ENCODE data around the gene STXBP6. TPM values are rescaled to one million over a fixed set of nuclear protein-coding genes. Genes with fewer than 3 reads are reported as not detected.

The STXBP6 gene
- total and polyA plus RNA-seq, 2 of the 13 experiments (the other 11 are each of a cell fraction or from before 2014, with no cell fraction given), result 35.3 to 42.8 TPM

- no peak for TF ChIP-seq PBX3 (CRISPR knock-in tag; IDR thresholded peaks at IDR 0.05; ENCODE audit: borderline replicate concordance)
- TF ChIP-seq ATF7 (IDR thresholded peaks at IDR 0.05), result peak; percentile 74
- TF ChIP-seq ATF7 (CRISPR knock-in tag; IDR thresholded peaks at IDR 0.05), result no peak; the same call in 1 of the 2 replicates
- no peak for TF ChIP-seq ZNF407 (CRISPR knock-in tag; IDR thresholded peaks at IDR 0.05; ENCODE audit: not compliant biosample characterization)
- TF ChIP-seq CHD4 (IDR thresholded peaks at IDR 0.05; ENCODE audit: borderline replicate concordance, low read length), result peak; percentile 25; the same call in 1 of the 2 replicates
- TF ChIP-seq ZSCAN29 (CRISPR knock-in tag; conservative IDR thresholded peaks at IDR 0.05), result peak; percentile 69; the same call in 1 of the 2 replicates
- no peak for TF ChIP-seq CENPX (CRISPR knock-in tag; IDR thresholded peaks at IDR 0.05)
- no peak for TF ChIP-seq ATF5 (CRISPR knock-in tag; IDR thresholded peaks at IDR 0.05; ENCODE audit: low read depth)
- no peak for TF ChIP-seq MZF1 (CRISPR knock-in tag; IDR thresholded peaks at IDR 0.05; ENCODE audit: borderline replicate concordance)
- TF ChIP-seq ZBTB1 (CRISPR knock-in tag; IDR thresholded peaks at IDR 0.05; ENCODE audit: borderline replicate concordance), result no peak
- peak; percentile 74; the same call in 1 of the 2 replicates for TF ChIP-seq ZSCAN9 (CRISPR knock-in tag; IDR thresholded peaks at IDR 0.05; ENCODE audit: borderline replicate concordance)
- TF ChIP-seq ZNF354B (CRISPR knock-in tag; IDR thresholded peaks at IDR 0.05), result no peak
- TF ChIP-seq MTA1 (CRISPR knock-in tag; IDR thresholded peaks at IDR 0.05; ENCODE audit: borderline replicate concordance), result no peak
- no peak for TF ChIP-seq DZIP1 (CRISPR knock-in tag; IDR thresholded peaks at IDR 0.05)
- no peak for TF ChIP-seq SETDB1 (CRISPR knock-in tag; IDR thresholded peaks at IDR 0.05; ENCODE audit: borderline replicate concordance)
These were observed 70.9 kb downstream of the STXBP6 start (continued) for GRCh38 chr14:24978862-24979724.

Data from HepG2 (cell line).